Testis (tissue), 3 donors: Measurements from ENCODE around the gene SETD5. TPM values are rescaled to one million over a fixed set of nuclear protein-coding genes. Genes with fewer than 3 reads are reported as not detected.

Experiments used
- DNase-seq: peaks from one replicate; pipeline ENCODE4 v3.0.0-alpha.2; 2019
- H3K27ac ChIP-seq, 2 donors: fragments of 200-600 bp; sonication (generic); one replicate each; pipeline ENCODE4 v1.5.1; 2019
- H3K27me3 ChIP-seq: fragments of 200-600 bp; sonication (generic); one replicate; pipeline ENCODE4 v1.5.1; 2019
- H3K36me3 ChIP-seq: fragments of 200-600 bp; sonication (generic); one replicate; pipeline ENCODE4 v1.5.1; 2017; ENCODE audit warnings: low read depth; ENCODE audit errors: missing control alignments
- H3K4me1 ChIP-seq: fragments of 200-600 bp; sonication (generic); one replicate; pipeline ENCODE4 v1.5.1; 2019
- H3K4me3 ChIP-seq, 2 donors: fragments of 200-600 bp; sonication (generic); one replicate each; pipeline ENCODE4 v1.5.1; 2017 to 2019
- H3K9me3 ChIP-seq: fragments of 200-600 bp; sonication (generic); one replicate; pipeline ENCODE4 v1.5.1; 2017
- CTCF ChIP-seq, 3 experiments: fragments of 450-650 bp in 2 of 3; fragments of 200-600 bp in 1 of 3; sonication (generic) in 1 of 3; IDR thresholded peaks; one replicate each; pipeline ENCODE4 v1.5.1; 2016 to 2019; ENCODE audit warnings: antibody characterized with exemption in 3 of 3, mild to moderate bottlenecking in 2 of 3, moderate library complexity in 1 of 3
- POLR2A ChIP-seq: fragments of 450-650 bp; IDR thresholded peaks from one replicate; pipeline ENCODE4 v1.6.1; 2017; ENCODE audit warnings: antibody characterized with exemption, mild to moderate bottlenecking, moderate library complexity
- WGBS, 2 donors: methylation state at CpG; one replicate each; pipeline ENCODE4 v1.1.5; 2018; 5-methylcytosine and 5-hydroxymethylcytosine counted together
- intact Hi-C: fragments of 100-400 bp; cut with DNase I; formaldehyde crosslinking; loops from one replicate; pipeline ENCODE4 v1.15.1; 2023; ENCODE audit warnings: low total_unique reads
- polyA plus RNA-seq: library from polyadenylated mRNA; stranded (reverse); fragments of 350-450 nt; fragmentation: Illumina TruSeq; extraction: RNeasy Lipid Tissue Mini Kit (QIAGEN cat#74804); gene quantifications from one replicate; pipeline ENCODE4 v1.2.3, GENCODE V29; 2014; ENCODE audit warnings: low read depth, low replicate concordance; ENCODE audit not compliant: insufficient read depth
- total RNA-seq, 2 donors: library from RNA; depleted of rRNA; stranded (reverse); fragments of >200 nt; gene quantifications; one replicate each; pipeline ENCODE4 v1.2.3, GENCODE V29; 2016

The SETD5 gene
- total and polyA plus RNA-seq, 3 donors from 2014 or later = 70.5 to 168 (median 155) TPM

- no peaks in the 10 kb centered on the region for H3K27me3 ChIP-seq
- H3K4me3 ChIP-seq = no peak overlapping the region
- TF ChIP-seq POLR2A = no peak
- no peak for TF ChIP-seq CTCF (IDR thresholded peaks at IDR 0.05)
- WGBS, 2 donors = 88 to 89% methylated on average over 11 of the region's 11 CpGs
- intact Hi-C loops = no loop called here
- H3K9me3 ChIP-seq = no peaks in the 10 kb centered on the region
- no peaks in the 10 kb centered on the region for H3K36me3 ChIP-seq
- no peak for DNase-seq
- no peak overlapping the region for H3K27ac ChIP-seq
- H3K4me1 ChIP-seq = no peaks in the 10 kb centered on the region
Measured at GRCh38 chr3:9441501-9442221, 44.2 kb downstream of the SETD5 start.

GRCh38 chr3:9448071-9448470 is 50.7 kb downstream of the SETD5 start:
- H3K9me3 ChIP-seq = no peaks in the 10 kb centered on the region
- no peak overlapping the region for H3K4me3 ChIP-seq
- no peaks in the 10 kb centered on the region for H3K27me3 ChIP-seq
- H3K27ac ChIP-seq = no peak overlapping the region
- no peak for TF ChIP-seq CTCF (IDR thresholded peaks at IDR 0.05)
- TF ChIP-seq POLR2A = no peak
- H3K4me1 ChIP-seq = no peaks in the 10 kb centered on the region
- intact Hi-C loops = no loop called here
- WGBS, 2 donors = 84 to 87% methylated on average over 4 of the region's 4 CpGs
- H3K36me3 ChIP-seq = no peaks in the 10 kb centered on the region
- DNase-seq = no peak

GRCh38 chr3:9448643-9449042 is 51.2 kb downstream of the SETD5 start:
- Histone ChIP-seq H3K27me3 (no peaks in the 10 kb centered on the region), H3K36me3 (no peaks in the 10 kb centered on the region), H3K4me1 (no peaks in the 10 kb centered on the region), H3K27ac (no peak overlapping the region), H3K4me3 (no peak overlapping the region), H3K9me3 (no peaks in the 10 kb centered on the region)
- intact Hi-C loops = no loop called here
- no peak for DNase-seq
- WGBS, 2 donors = 86% methylated on average over 1 of the region's 1 CpG
- TF ChIP-seq POLR2A (no peak), CTCF (IDR thresholded peaks at IDR 0.05) (no peak)

GRCh38 chr3:9450126-9450525 is 52.7 kb downstream of the SETD5 start:
- TF ChIP-seq POLR2A (no peak), CTCF (IDR thresholded peaks at IDR 0.05) (no peak)
- H3K27ac ChIP-seq = no peak overlapping the region
- no peaks in the 10 kb centered on the region for H3K36me3 ChIP-seq
- DNase-seq = no peak
- H3K9me3 ChIP-seq = no peaks in the 10 kb centered on the region
- no peak overlapping the region for H3K4me3 ChIP-seq
- no peaks in the 10 kb centered on the region for H3K4me1 ChIP-seq
- no peaks in the 10 kb centered on the region for H3K27me3 ChIP-seq
- WGBS, 2 donors = 86 to 89% methylated on average over 1 of the region's 1 CpG
- intact Hi-C loops = no loop called here

- H3K9me3 ChIP-seq = no peaks in the 10 kb centered on the region
- DNase-seq = no peak
- no peaks in the 10 kb centered on the region for H3K27me3 ChIP-seq
- TF ChIP-seq POLR2A = no peak
- TF ChIP-seq CTCF (IDR thresholded peaks at IDR 0.05) = no peak
- WGBS, 2 donors = 93 to 94% methylated on average over 2 of the region's 2 CpGs
- intact Hi-C loops = no loop called here
- no peaks in the 10 kb centered on the region for H3K36me3 ChIP-seq
- no peak overlapping the region for H3K4me3 ChIP-seq
- H3K4me1 ChIP-seq = no peaks in the 10 kb centered on the region
- no peak overlapping the region for H3K27ac ChIP-seq
Measured at GRCh38 chr3:9450991-9451390, 53.6 kb downstream of the SETD5 start.
